ENCODE measurements around the gene WRNIP1. TPM values are rescaled to one million over a fixed set of nuclear protein-coding genes. Genes with fewer than 3 reads are reported as not detected.

WRNIP1 gene
- total and polyA plus RNA-seq, 2 of the 13 experiments (the other 11 are each of a cell fraction or from before 2014, with no cell fraction given): 77.7 to 90.3 TPM

GRCh38 chr6:2764610-2765165 is 505 bp upstream of the WRNIP1 start (continued):
- TF ChIP-seq ZNF142 (CRISPR knock-in tag; IDR thresholded peaks at IDR 0.05) (no peak), ARID4A (CRISPR knock-in tag; IDR thresholded peaks at IDR 0.05; ENCODE audit: borderline replicate concordance) (peak; percentile 61; the same call in 1 of the 2 replicates), RFX1 (IDR thresholded peaks at IDR 0.05) (peak; percentile 68; the same call in 1 of the 2 replicates), KDM5A (IDR thresholded peaks at IDR 0.05; ENCODE audit: borderline replicate concordance, low read length) (no peak), ZBTB14 (CRISPR knock-in tag; IDR thresholded peaks at IDR 0.05) (0 out of 2 replicates have a peak, but pooled peaks have one; percentile 10), DBP (CRISPR knock-in tag; IDR thresholded peaks at IDR 0.05; ENCODE audit: not compliant biosample characterization) (no peak), ZNF75D (CRISPR knock-in tag; IDR thresholded peaks at IDR 0.05; ENCODE audit: borderline replicate concordance) (no peak), ZNF10 (CRISPR knock-in tag; IDR thresholded peaks at IDR 0.05; ENCODE audit: borderline replicate concordance, low read depth) (no peak), ZKSCAN5 (CRISPR knock-in tag; IDR thresholded peaks at IDR 0.05) (no peak), ZNF17 (CRISPR knock-in tag; IDR thresholded peaks at IDR 0.05) (no peak), RBFOX2 (IDR thresholded peaks at IDR 0.05; ENCODE audit: low read depth, low read length) (peak; percentile 30; the same call in 1 of the 2 replicates), ZNF749 (CRISPR knock-in tag; IDR thresholded peaks at IDR 0.05; ENCODE audit: borderline replicate concordance) (no peak)

Data from HepG2 (cell line).